KMS-11 (cell line): Measurements from ENCODE around the gene MAD2L1BP.

Experiments
- H2AFZ ChIP-seq: fragments of 200-600 bp; sonication (generic); 2 replicates; pipeline ENCODE4 v1.6.1; 2016; ENCODE audit warnings: antibody characterized with exemption, mixed run types, low read depth
- H3K27ac ChIP-seq: fragments of 200-600 bp; sonication (generic); 2 replicates; pipeline ENCODE4 v1.6.1; 2016; ENCODE audit warnings: mild to moderate bottlenecking, mixed run types
- H3K27me3 ChIP-seq: fragments of 200-600 bp; sonication (generic); 2 replicates; pipeline ENCODE4 v1.6.1; 2017; ENCODE audit warnings: mild to moderate bottlenecking, low read depth, mixed run types, moderate library complexity; ENCODE audit not compliant: insufficient read depth
- H3K36me3 ChIP-seq: fragments of 200-600 bp; sonication (generic); 2 replicates; pipeline ENCODE4 v1.6.1; 2017; ENCODE audit warnings: mild to moderate bottlenecking, mixed run types; ENCODE audit not compliant: insufficient read depth
- H3K4me1 ChIP-seq: fragments of 200-600 bp; sonication (generic); 2 replicates; pipeline ENCODE4 v1.6.1; 2016; ENCODE audit warnings: mild to moderate bottlenecking, low read depth, mixed run types; ENCODE audit not compliant: poor library complexity, severe bottlenecking
- H3K4me2 ChIP-seq: fragments of 200-600 bp; sonication (generic); 2 replicates; pipeline ENCODE4 v1.7.0; 2016; ENCODE audit warnings: mild to moderate bottlenecking, mixed run types
- H3K4me3 ChIP-seq: fragments of 200-600 bp; sonication (generic); IDR thresholded peaks from 2 replicates; pipeline ENCODE4 v1.6.1; 2017; ENCODE audit warnings: low read depth, low read length, mixed read lengths; ENCODE audit not compliant: insufficient read depth
- H3K79me2 ChIP-seq: fragments of 200-600 bp; sonication (generic); 2 replicates; pipeline ENCODE4 v1.6.1; 2016; ENCODE audit warnings: low read depth, mixed run types; ENCODE audit not compliant: insufficient read depth
- H3K9ac ChIP-seq: fragments of 200-600 bp; sonication (generic); 2 replicates; pipeline ENCODE4 v1.6.1; 2016; ENCODE audit warnings: mild to moderate bottlenecking, mixed run types
- H4K20me1 ChIP-seq: fragments of 200-600 bp; sonication (generic); 2 replicates; pipeline ENCODE4 v1.6.1; 2016; ENCODE audit warnings: mild to moderate bottlenecking, mixed run types; ENCODE audit not compliant: insufficient read depth
- CTCF ChIP-seq: fragments of 200-600 bp; sonication (generic); conservative IDR thresholded peaks from 2 replicates; pipeline ENCODE4 v1.6.1; 2017; ENCODE audit warnings: low read depth, mild to moderate bottlenecking, antibody characterized with exemption, low read length, moderate library complexity, mixed read lengths

MAD2L1BP gene

DNA sequence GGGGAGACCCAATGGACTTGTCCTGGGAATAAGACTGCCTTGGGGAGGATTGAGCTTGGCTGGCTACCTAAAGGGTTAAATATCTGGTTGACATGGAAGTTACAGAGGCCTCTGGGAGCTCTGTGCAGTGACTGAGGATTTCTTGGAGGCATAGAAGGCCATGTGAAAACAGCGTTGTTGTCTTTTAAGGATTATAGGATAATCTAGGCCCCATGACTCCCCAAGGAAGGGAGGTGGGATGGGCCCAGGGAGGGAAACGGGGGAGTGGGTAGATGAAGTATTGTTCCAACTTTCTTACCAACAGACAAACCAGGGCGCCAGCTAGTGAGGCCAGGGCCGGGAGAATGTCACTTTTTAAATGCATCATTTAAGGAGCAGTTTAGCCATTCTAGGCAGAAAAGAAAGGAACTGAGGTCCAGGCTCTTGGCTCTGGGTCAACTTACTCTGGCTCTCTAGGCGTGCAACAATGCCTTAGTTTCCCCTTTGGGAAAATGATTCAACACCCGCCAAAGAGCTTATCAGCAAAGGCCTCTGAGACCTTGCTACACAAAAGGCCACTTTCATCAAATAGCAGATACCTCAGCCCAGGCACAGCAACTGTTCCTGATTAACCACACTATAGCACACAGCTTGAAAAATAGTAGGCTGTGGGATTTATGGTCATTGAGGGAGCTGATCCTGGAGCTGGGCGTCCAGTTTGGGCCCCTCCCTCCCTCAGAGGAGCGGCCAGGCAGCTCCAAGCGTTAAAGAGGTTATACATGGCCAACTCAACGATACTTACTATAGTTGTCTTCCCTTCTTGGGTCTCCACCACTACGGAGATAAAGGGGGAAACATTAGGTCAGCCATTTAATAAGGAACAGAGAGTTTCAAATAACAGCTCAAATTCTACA, 44.9 kb downstream of the MAD2L1BP start:
- Histone ChIP-seq H3K4me1 (peaks cover 21% of the 10 kb centered on the region), H2AFZ (no peak overlapping the region), H3K79me2 (peaks cover 41% of the 10 kb centered on the region; the same call in 1 of the 2 replicates), H4K20me1 (no peaks in the 10 kb centered on the region; the same call in 1 of the 2 replicates), H3K27ac (no peak overlapping the region), H3K9ac (no peak overlapping the region), H3K27me3 (no peaks in the 10 kb centered on the region), H3K4me3 (no peak overlapping the region), H3K36me3 (no peaks in the 10 kb centered on the region), H3K4me2 (no peak overlapping the region)
- no peak for TF ChIP-seq CTCF

DNA sequence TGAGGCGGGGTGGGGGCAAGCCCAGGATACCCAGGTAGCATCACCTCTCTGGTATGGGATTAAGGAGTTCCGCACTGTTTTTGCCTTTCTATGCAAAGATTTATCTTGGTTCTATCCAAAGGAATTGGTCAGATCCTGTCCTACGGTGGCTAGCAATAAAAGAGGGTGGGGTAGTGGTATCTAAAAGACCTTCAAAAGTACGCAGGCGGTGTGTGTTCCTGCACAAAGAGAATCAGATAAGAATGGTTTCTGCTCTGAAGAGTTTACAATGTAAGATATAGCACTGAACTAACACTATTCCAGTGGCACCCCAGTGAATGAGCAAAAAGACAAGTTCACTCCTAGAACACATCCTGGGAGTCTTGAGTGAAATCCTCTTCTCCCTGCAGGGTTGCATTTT, 45.7 kb downstream of the MAD2L1BP start:
- H3K27ac ChIP-seq: no peak overlapping the region
- no peak for TF ChIP-seq CTCF
- H3K79me2 ChIP-seq: peaks cover 49% of the 10 kb centered on the region
- H2AFZ ChIP-seq: no peak overlapping the region
- H3K9ac ChIP-seq: no peak overlapping the region
- H3K27me3 ChIP-seq: no peaks in the 10 kb centered on the region
- peaks cover 28% of the 10 kb centered on the region for H3K4me1 ChIP-seq
- no peaks in the 10 kb centered on the region for H3K36me3 ChIP-seq
- H4K20me1 ChIP-seq: no peaks in the 10 kb centered on the region; the same call in 1 of the 2 replicates
- H3K4me2 ChIP-seq: no peak overlapping the region
- H3K4me3 ChIP-seq: no peak overlapping the region

DNA sequence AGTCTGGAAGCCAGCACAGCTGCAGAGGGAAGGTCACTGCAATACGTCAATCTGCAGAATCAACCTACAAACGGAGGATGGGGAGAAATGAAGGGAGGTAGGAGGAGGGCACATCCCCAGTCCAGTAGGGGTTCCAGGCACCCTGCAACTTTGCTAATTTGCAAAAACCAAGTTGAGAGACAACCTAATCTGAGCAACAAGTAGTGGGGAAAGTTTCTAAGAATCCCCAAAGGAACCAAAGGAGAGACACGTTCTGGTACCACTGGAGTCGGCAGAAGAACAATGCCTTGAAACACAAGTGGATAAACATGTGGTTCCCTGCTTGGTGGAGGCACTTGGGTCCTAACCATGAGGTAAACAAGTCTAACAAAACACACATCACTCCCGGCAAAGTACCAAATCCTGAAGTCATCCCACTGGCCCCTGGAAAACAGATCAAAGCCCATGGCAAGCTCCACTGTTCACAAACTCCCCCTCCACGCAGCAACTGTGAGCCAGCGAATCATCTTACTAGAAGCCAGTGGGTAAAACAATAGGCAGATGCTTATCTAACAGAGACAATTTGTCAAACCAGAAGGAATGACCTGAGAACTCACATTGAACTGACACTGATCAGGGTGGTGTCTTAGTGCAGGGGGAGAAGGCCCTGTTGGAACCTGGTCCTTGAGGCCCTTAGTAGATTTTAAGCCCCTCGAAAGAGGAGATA, 47.2 kb downstream of the MAD2L1BP start:
- no peak for TF ChIP-seq CTCF

GRCh38 chr6:43683708-43684455, 48.2 kb downstream of the MAD2L1BP start:
- Histone ChIP-seq H3K79me2 (peaks cover 62% of the 10 kb centered on the region), H3K4me3 (no peak overlapping the region), H4K20me1 (no peaks in the 10 kb centered on the region; the same call in 1 of the 2 replicates), H3K27ac (no peak overlapping the region), H3K27me3 (no peaks in the 10 kb centered on the region), H3K4me1 (peaks cover 43% of the 10 kb centered on the region), H3K4me2 (no peak overlapping the region), H3K36me3 (no peaks in the 10 kb centered on the region), H2AFZ (no peak overlapping the region), H3K9ac (no peak overlapping the region)
- no peak for TF ChIP-seq CTCF

More for the DNA sequence above, 47.2 kb downstream of the MAD2L1BP start:
- Histone ChIP-seq H3K27me3 (no peaks in the 10 kb centered on the region), H3K36me3 (no peaks in the 10 kb centered on the region), H3K4me1 (peaks cover 35% of the 10 kb centered on the region), H3K4me3 (no peak overlapping the region), H3K4me2 (no peak overlapping the region), H3K27ac (no peak overlapping the region), H2AFZ (no peak overlapping the region), H4K20me1 (no peaks in the 10 kb centered on the region; the same call in 1 of the 2 replicates), H3K79me2 (peaks cover 62% of the 10 kb centered on the region), H3K9ac (no peak overlapping the region)
